Measurements from ENCODE around the gene RGS16. TPM values are rescaled to one million over a fixed set of nuclear protein-coding genes. Genes with fewer than 3 reads are reported as not detected.

The RGS16 gene, protein sequence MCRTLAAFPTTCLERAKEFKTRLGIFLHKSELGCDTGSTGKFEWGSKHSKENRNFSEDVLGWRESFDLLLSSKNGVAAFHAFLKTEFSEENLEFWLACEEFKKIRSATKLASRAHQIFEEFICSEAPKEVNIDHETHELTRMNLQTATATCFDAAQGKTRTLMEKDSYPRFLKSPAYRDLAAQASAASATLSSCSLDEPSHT
- 0.11 and 0.39 TPM in 2 replicates for total RNA-seq

DNA sequence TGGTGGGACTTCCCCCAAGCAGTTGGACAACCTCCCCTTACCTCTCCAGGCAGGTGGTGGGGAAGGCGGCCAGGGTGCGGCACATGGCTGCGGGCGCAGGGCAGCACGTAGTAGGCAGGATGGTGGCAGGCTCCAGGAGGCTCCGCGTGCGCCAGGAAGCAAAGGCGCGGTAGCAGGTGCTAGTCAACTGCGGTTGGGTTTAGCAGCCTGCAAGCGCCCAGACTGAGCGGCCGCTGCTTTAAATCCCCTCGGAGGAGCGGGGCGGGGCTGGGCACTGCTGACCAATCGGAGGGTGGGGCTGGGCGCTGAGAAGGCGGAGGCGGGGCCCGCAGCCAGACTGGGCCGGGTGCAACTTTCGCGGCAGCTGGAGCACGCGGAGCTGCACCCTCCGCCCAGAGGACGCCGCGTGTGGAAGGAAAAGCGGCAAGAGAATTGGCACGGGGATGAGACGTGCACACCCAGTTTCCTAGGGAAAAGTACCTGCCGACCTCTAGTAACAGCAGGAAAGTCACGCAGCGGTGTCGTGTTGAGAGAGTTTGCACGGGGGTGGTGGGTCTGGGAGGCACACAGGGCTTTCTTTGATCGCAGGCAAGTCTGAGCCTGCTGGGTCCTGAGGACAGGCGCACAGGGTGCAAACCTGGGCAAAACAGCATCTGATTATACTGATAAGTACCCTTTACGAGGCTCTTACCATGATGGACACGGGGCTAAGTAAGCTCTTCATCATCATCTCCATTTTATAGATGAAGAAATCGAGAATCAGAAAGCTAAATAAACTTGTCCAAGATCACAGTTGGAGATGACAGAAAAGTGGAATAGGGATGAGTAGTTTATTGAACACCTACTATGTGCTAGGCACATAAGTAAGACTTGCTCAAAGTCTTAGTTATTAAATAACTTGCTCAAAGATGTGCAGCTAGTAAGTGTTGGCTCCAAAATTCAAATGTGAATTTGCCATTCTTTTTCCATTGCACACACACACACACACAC, at the start of gene RGS16:
Gene RGS16, minus strand, starts transcription at position 215 of the 990 bp plus-strand sequence. Its CDS starts 130 bp downstream, at position 85.

DNA sequence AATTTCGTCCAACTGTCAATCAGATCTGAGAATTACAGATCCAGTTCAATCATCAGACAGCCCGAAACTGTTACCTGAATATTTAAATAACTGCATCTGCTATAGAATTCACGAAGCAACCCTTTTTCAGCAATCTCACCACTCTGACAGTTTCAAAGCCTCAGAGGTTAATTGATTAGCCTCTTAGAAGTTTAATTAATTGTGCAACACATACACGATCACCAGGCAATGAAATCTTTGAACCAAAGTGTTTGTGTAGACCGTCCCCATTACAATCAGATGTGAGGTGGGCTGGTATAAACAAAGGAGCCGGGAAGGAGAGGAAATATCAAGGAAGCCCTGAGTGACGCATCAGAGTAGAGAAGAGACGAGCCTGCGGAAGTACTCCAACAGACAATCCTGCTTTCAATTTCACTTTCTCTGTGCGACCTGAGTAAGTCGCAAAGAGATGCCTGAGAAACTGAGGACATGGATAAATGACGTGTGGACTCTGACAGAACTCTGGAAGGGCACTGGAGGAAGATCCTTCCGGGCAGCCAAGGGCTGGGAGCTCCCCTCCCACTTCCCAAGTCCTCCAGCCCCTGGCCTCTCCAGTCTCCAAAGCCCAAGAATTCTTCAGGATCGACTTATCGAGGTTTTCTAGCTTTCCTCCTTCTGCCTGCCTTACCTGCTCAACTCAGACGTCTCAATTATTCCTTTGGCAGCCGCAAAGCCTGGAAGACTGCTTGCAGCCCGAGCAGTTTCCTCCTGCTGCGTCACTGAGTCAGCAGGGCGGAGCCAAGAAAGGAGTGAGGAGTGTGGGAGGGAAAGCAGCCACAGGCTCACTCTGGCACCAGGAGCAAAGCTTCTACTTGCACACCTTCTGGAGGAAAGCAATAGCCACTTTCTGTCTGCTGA, 15.4 kb downstream of the RGS16 start, which contains the start of gene RNASEL:
Gene RNASEL, minus strand, starts transcription at position 757 of the 897 bp plus-strand sequence. CDS start 2,450 bp downstream, outside the sequence.

Small RNAs within 50 kb of the gene (small RNA-seq; reads per million reads assigned to genes)
- not detected for gene RF00017

Other genes starting within 250 kb of the RGS16 start
- 210 and 313 TPM in 2 replicates for gene GLUL, start 212.6 kb downstream of the RGS16 start, total RNA-seq
- not detected in 2 replicates for gene TEDDM1, start 203.7 kb downstream of the RGS16 start, total RNA-seq
- gene RGSL1, start 154.2 kb downstream of the RGS16 start, total RNA-seq = not detected in 2 replicates
- gene RNASEL, start 15.1 kb downstream of the RGS16 start, total RNA-seq = 12.2 and 12.6 TPM in 2 replicates
- gene RGS8, start 80.2 kb upstream of the RGS16 start, total RNA-seq = not detected in 2 replicates
- gene NPL, start 185.4 kb upstream of the RGS16 start, total RNA-seq = 1.2 and 1.3 TPM in 2 replicates
- 104 and 144 TPM in 2 replicates for gene DHX9, start 235.0 kb upstream of the RGS16 start, total RNA-seq

Measured in placental epithelial cell (primary cell).